Fibroblast of mammary gland (primary cell): ENCODE measurements around the gene PCDHB11.
"Not testable (repeated sequence)": the region's sequence is repeated elsewhere in the genome, so short reads cannot be mapped to it uniquely, and the experiment has no call there.

Experiments
- DNase-seq: peaks from one replicate; pipeline ENCODE4 v3.0.0-alpha.2; 2010; ENCODE audit warnings: low read depth
- H3K4me3 ChIP-seq: 2 replicates; pipeline ENCODE4 v1.5.1; 2011; ENCODE audit warnings: low read depth, mild to moderate bottlenecking, low read length, moderate library complexity; ENCODE audit not compliant: control insufficient read depth
- TF ChIP-seq, protein P1 (sequence below): conservative IDR thresholded peaks from 2 replicates; pipeline ENCODE4 v1.5.1; 2011; ENCODE audit warnings: low read depth, low read length, inconsistent platforms; ENCODE audit not compliant: control insufficient read depth, insufficient read depth

PCDHB11 gene

DNA sequence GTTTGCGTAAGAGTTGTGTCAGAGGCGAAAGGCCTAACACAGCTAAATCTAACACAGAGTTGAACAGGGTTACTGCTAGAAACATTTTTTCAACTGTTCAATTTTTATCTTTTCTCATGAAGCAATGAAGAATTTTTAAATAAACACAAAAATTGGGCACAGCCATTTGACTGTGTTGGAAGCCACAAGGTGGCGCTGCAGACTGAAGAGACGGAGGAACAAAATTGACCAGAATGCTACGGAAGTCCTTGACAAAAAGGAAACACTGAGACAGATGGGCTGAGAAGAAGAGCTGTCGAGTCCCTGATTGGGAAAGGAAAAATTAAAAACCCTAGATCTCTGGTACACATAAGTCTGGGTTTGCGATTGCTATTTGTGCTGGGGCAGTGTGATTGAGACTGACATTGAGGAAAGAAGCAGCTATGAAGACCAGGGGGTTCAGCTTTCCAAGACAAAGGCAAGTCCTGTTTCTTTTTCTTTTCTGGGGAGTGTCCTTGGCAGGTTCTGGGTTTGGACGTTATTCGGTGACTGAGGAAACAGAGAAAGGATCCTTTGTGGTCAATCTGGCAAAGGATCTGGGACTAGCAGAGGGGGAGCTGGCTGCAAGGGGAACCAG, 12.4 kb upstream of the PCDHB11 start, which contains the start of gene PCDHB9:
TSS of gene PCDHB9 (plus strand) at position 265 of the 616 bp plus-strand sequence. CDS start at position 423, 158 bp downstream.
- no peak within 1 kb of the TSS for H3K4me3 ChIP-seq
- TF ChIP-seq, protein P1, sequence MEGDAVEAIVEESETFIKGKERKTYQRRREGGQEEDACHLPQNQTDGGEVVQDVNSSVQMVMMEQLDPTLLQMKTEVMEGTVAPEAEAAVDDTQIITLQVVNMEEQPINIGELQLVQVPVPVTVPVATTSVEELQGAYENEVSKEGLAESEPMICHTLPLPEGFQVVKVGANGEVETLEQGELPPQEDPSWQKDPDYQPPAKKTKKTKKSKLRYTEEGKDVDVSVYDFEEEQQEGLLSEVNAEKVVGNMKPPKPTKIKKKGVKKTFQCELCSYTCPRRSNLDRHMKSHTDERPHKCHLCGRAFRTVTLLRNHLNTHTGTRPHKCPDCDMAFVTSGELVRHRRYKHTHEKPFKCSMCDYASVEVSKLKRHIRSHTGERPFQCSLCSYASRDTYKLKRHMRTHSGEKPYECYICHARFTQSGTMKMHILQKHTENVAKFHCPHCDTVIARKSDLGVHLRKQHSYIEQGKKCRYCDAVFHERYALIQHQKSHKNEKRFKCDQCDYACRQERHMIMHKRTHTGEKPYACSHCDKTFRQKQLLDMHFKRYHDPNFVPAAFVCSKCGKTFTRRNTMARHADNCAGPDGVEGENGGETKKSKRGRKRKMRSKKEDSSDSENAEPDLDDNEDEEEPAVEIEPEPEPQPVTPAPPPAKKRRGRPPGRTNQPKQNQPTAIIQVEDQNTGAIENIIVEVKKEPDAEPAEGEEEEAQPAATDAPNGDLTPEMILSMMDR = peak; percentile 31
- DNase-seq = peak; percentile 16

GRCh38 chr5:141188682-141189081, 10.7 kb upstream of the PCDHB11 start:
- DNase-seq, H3K4me3 ChIP-seq: not testable (repeated sequence)

- not testable (repeated sequence) for H3K4me3 ChIP-seq, DNase-seq
Measured at GRCh38 chr5:141189131-141189530, 10.3 kb upstream of the PCDHB11 start.

- H3K4me3 ChIP-seq = no peak within 1 kb of the TSS
- TF ChIP-seq, protein P1 = peak; percentile 35
- DNase-seq = peak; percentile 8
Measured at GRCh38 chr5:141192110-141192725, 7.2 kb upstream of the PCDHB11 start, which contains the start of gene PCDHB10. PCDHB10 (plus strand) TSS chr5:141192353; CDS start chr5:141192553, 200 bp downstream.

GRCh38 chr5:141194332-141194731, 5.1 kb upstream of the PCDHB11 start:
- not testable (repeated sequence) for H3K4me3 ChIP-seq, DNase-seq

- TF ChIP-seq, protein P1 = no peak
Measured at GRCh38 chr5:141196363-141196762, 3.1 kb upstream of the PCDHB11 start.

GRCh38 chr5:141201126-141201525, 1.7 kb downstream of the PCDHB11 start:
- not testable (repeated sequence) for DNase-seq

More at GRCh38 chr5:141196363-141196762, 3.1 kb upstream of the PCDHB11 start:
- DNase-seq = no peak
- no peak overlapping the region for H3K4me3 ChIP-seq

DNA sequence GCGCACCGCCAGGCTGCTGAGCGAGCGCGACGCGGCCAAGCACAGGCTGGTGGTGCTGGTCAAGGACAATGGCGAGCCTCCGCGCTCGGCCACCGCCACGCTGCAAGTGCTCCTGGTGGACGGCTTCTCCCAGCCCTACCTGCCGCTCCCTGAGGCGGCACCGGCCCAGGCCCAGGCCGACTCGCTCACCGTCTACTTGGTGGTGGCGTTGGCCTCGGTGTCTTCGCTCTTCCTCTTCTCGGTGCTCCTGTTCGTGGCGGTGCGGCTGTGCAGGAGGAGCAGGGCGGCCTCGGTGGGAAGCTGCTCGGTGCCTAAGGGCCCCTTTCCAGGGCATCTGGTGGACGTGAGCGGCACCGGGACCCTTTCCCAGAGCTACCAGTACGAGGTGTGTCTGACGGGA, 2.2 kb downstream of the PCDHB11 start:
- H3K4me3 ChIP-seq, DNase-seq: not testable (repeated sequence)

More at GRCh38 chr5:141201126-141201525, 1.7 kb downstream of the PCDHB11 start:
- not testable (repeated sequence) for H3K4me3 ChIP-seq

GRCh38 chr5:141208478-141208877, 9.1 kb downstream of the PCDHB11 start, which contains the start of gene PCDHB12:
PCDHB12 (plus strand) TSS chr5:141208719; CDS start chr5:141208908, 189 bp downstream.
- no peak within 1 kb of the TSS for H3K4me3 ChIP-seq
- TF ChIP-seq, protein P1 = no peak
- no peak for DNase-seq

- DNase-seq, H3K4me3 ChIP-seq: not testable (repeated sequence)
Measured at GRCh38 chr5:141210281-141210680, 10.9 kb downstream of the PCDHB11 start.

- DNase-seq, H3K4me3 ChIP-seq: not testable (repeated sequence)
Measured at GRCh38 chr5:141210849-141211248, 11.4 kb downstream of the PCDHB11 start.

- peak; percentile 15 for DNase-seq
- not testable (repeated sequence) for H3K4me3 ChIP-seq
Measured at GRCh38 chr5:141213656-141214339, 14.4 kb downstream of the PCDHB11 start, which contains the start of gene PCDHB13. PCDHB13 (plus strand) TSS chr5:141213919; CDS start chr5:141214124, 205 bp downstream.

GRCh38 chr5:141214583-141214982, 15.2 kb downstream of the PCDHB11 start:
- H3K4me3 ChIP-seq, DNase-seq: not testable (repeated sequence)
